ENCODE measurements around the gene MARK4.

Gene MARK4

DNA sequence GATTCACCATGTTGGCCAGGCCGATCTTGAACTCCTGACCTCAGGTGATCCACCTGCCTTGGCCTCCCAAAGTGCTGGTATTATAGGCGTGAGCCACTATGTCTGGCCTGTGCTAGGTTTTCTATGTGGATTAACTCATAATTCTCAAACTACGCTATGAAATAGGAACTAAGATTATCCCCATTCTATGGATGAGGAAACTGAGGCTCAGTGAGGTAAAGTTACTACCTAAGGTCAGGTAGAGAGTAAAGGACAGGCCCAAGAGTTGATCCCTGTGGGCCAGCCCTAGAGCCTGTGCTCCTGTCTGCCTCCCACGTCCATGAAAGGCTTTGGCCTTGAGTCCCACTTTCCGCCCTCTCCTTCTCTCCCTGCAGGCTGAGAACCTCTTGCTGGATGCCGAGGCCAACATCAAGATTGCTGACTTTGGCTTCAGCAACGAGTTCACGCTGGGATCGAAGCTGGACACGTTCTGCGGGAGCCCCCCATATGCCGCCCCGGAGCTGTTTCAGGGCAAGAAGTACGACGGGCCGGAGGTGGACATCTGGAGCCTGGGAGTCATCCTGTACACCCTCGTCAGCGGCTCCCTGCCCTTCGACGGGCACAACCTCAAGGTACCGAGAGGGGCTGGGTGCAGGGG is 20.1 kb downstream of the MARK4 start:
- DNase-seq (ENCODE audit: low read depth in 2 of 2, low spot score in 1 of 2), result no peak

- no peak for DNase-seq (ENCODE audit: low read depth in 2 of 2, low spot score in 1 of 2)
Measured at GRCh38 chr19:45271735-45272108, 20.7 kb downstream of the MARK4 start.

DNA sequence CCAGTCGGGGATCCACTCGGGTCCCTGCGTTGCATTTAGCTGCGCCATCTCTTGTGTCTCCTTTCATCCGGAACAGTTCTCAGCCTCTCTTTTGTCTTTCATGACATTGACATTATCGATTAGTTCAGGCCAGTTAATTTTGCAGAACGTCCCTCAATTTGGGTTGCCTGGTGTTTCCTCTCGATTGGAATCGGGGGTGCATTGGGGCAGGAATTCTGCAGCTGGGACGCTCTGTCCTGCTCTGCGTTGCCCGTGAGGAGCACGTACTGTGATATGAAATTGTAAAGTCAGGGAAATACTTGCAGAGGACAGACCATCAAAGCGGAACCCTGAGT is 22.4 kb downstream of the MARK4 start:
- no peak for DNase-seq (ENCODE audit: low read depth in 2 of 2, low spot score in 1 of 2)

GRCh38 chr19:45275370-45275971 is 24.4 kb downstream of the MARK4 start:
- no peak for DNase-seq (ENCODE audit: low read depth in 2 of 2, low spot score in 1 of 2)

DNA sequence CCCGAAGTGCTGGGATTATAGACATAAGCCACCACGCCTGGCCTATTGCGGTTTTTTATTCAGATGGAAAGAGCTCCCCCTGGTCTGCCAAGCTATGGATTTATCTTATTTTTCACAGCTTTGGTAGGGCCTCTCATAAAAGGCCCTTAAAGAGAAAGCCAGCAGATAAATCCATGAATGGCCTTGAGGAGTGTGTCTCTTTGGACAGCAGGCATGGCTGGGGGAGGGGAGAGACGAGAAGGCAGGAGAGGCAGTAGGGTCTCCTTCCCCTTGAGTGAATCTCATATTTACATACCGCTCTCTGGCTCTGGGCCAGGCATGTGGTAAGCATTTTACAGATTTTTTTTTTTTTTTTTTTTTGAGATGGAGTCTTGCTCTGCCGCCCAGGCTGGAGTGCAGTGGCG is 25.2 kb downstream of the MARK4 start:
- DNase-seq (ENCODE audit: low read depth in 2 of 2, low spot score in 1 of 2), result no peak

GRCh38 chr19:45278087-45278486 is 27.0 kb downstream of the MARK4 start:
- no peak for DNase-seq (ENCODE audit: low read depth in 2 of 2, low spot score in 1 of 2)

- DNase-seq (ENCODE audit: low read depth in 2 of 2, low spot score in 1 of 2), result no peak
Measured at GRCh38 chr19:45279587-45280192, 28.6 kb downstream of the MARK4 start.

DNA sequence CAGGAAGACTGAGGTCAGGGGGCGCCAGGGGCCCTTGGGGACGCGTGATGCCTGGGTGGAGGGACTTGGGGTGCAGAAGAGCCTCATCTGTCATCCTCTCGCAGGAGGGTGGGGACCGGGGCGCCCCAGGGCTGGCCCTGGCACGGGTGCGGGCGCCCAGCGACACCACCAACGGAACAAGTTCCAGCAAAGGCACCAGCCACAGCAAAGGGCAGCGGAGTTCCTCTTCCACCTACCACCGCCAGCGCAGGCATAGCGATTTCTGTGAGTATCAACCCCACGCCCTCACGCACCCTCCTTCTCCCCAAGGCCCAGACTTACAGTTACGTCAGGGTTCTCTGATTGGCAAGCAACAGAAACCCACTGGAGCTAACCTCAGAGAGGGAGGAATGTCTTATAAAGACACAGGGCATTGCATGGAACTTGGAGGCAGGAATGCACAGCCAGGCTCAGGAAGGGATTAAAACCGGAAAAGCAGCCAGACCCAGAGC is 29.4 kb downstream of the MARK4 start:
- DNase-seq (ENCODE audit: low read depth in 2 of 2, low spot score in 1 of 2), result no peak

GRCh38 chr19:45283443-45284033 is 32.5 kb downstream of the MARK4 start:
- DNase-seq (ENCODE audit: low read depth in 2 of 2, low spot score in 1 of 2), result no peak

GRCh38 chr19:45290381-45290931 is 39.4 kb downstream of the MARK4 start:
- DNase-seq (ENCODE audit: low read depth in 2 of 2, low spot score in 1 of 2), result no peak

DNA sequence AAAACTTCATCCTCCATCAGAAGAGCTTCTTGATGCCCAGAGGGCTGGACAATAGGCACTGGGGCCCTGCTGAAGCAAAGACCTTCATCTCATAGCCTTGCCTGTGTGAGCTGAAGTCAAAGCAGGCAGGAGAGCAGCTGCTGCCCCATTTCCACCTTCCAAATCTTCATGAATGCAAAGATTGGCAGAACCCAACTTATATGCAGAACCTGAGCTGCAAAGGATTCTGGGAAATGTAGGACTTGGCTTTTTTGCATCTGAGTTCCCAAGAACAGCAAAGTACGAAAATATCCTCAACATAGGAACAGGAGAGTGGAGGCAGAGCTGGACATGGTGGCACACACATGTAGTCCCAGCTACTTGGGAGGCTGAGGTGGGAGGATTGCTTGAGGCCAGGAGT is 40.8 kb downstream of the MARK4 start:
- no peak for DNase-seq (ENCODE audit: low read depth in 2 of 2, low spot score in 1 of 2)

- no peak for DNase-seq (ENCODE audit: low read depth in 2 of 2, low spot score in 1 of 2)
Measured at GRCh38 chr19:45293682-45294081, 42.6 kb downstream of the MARK4 start.

DNA sequence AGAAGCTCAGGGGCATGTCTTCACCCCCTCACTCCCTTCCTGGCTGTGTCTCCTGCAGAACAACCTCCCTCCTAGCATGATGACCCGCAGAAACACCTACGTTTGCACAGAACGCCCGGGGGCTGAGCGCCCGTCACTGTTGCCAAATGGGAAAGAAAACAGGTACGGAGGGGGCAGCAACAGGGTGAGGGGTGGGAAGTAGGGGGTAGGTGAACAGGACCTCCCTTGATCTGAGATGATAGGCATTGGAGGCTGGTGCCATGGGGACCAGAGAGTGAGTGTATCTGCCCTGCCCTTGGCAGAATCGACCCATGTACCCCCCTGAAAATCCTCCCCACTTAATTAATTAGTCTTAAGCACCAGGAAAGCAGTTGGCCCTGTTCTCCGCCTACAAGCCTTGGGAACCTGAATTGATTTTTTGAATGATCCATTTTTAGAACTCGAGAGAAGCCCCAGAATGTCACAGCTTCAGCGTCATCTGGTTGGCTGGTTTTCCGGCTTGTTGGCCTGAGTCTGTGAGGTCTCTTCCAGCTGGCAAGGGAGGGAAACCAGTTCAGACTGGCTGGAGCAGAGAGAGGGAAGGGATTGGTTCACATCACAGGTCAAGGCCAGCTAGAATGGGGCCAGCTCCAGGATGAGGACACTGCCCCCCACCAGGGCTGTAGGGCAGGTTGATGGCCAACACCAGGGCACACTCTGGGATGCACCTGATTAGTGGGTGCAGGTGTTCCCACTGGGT is 43.4 kb downstream of the MARK4 start:
- DNase-seq (ENCODE audit: low read depth in 2 of 2, low spot score in 1 of 2), result no peak

GRCh38 chr19:45295873-45296272 is 44.8 kb downstream of the MARK4 start:
- DNase-seq (ENCODE audit: low read depth in 2 of 2, low spot score in 1 of 2), result no peak

- DNase-seq (ENCODE audit: low read depth in 2 of 2, low spot score in 1 of 2), result no peak
Measured at GRCh38 chr19:45296355-45296754, 45.3 kb downstream of the MARK4 start.

DNA sequence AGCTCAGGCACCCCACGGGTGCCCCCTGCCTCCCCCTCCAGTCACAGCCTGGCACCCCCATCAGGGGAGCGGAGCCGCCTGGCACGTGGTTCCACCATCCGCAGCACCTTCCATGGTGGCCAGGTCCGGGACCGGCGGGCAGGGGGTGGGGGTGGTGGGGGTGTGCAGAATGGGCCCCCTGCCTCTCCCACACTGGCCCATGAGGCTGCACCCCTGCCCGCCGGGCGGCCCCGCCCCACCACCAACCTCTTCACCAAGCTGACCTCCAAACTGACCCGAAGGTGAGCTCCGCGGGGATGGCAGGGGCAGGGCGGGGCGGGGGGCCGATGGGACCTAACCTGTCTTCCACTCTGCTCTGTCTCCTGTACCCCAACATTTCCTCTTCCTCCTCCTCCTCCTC is 46.6 kb downstream of the MARK4 start:
- DNase-seq (ENCODE audit: low read depth in 2 of 2, low spot score in 1 of 2), result no peak

- DNase-seq (ENCODE audit: low read depth in 2 of 2, low spot score in 1 of 2), result no peak
Measured at GRCh38 chr19:45298264-45298663, 47.2 kb downstream of the MARK4 start.

GRCh38 chr19:45299719-45300118 is 48.6 kb downstream of the MARK4 start:
- DNase-seq (ENCODE audit: low read depth in 2 of 2, low spot score in 1 of 2), result no peak

GRCh38 chr19:45302416-45302815 is 51.3 kb downstream of the MARK4 start:
- DNase-seq (ENCODE audit: low read depth in 2 of 2, low spot score in 1 of 2), result no peak

DNA sequence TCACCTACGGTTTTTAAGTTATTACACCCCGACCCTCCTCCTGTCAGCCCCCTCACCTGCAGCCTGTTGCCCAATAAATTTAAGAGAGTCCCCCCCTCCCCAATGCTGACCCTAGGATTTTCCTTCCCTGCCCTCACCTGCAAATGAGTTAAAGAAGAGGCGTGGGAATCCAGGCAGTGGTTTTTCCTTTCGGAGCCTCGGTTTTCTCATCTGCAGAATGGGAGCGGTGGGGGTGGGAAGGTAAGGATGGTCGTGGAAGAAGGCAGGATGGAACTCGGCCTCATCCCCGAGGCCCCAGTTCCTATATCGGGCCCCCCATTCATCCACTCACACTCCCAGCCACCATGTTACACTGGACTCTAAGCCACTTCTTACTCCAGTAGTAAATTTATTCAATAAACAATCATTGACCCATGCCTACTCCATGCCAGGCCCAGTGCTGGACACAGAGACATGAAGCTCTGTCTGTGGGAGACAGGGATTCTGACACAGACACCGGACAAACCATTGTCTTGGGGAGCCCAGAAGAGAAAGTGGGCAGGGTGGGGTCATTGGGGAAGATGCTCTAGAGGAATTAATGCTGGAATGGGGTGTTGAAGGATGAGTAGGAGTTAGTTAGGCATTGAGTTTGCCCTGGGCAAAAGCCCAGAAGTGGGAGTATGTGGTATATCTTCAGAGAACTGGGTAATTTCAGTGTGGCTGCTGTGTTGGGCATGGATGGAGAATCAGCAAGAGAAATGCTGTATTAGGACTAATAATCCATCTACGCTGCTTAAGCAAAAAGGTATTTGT is 52.4 kb downstream of the MARK4 start:
- DNase-seq (ENCODE audit: low read depth in 2 of 2, low spot score in 1 of 2), result no peak

Measured in stimulated activated CD8-positive, alpha-beta memory T cell treated with anti-CD3 and anti-CD28 coated beads, Interleukin-4, amount 100 ng/mL, for 1 hour (primary cell).